Measurements from ENCODE around the gene FAM53C. TPM values are rescaled to one million over a fixed set of nuclear protein-coding genes. Genes with fewer than 3 reads are reported as not detected.

Gene FAM53C
- total and polyA plus RNA-seq, 8 donors = 23.9 to 43.4 (median 41.4) TPM

- TF ChIP-seq CTCF (IDR thresholded peaks at IDR 0.05) = no peak
- Histone ChIP-seq H3K27ac (no peak overlapping the region), H3K9me3 (peaks cover 0 to 4% of the 10 kb centered on the region in 2 donors), H3K4me1 (peaks cover 12 to 23% of the 10 kb centered on the region in 2 donors), H3K4me3 (no peak overlapping the region), H3K27me3 (no peaks in the 10 kb centered on the region), H3K36me3 (peaks cover 0 to 28% of the 10 kb centered on the region in 2 donors)
- no peak for DNase-seq
- intact Hi-C loops (cut with DNase I) = no loop called here
- ATAC-seq = no peak
These were observed 13.0 kb downstream of the FAM53C start for GRCh38 chr5:138351056-138351455.

- intact Hi-C loops (cut with DNase I) = no loop called here
- H3K4me1 ChIP-seq = peaks cover 12 to 26% of the 10 kb centered on the region in 2 donors
- ATAC-seq (no peak), DNase-seq (no peak)
- H3K36me3 ChIP-seq = peaks cover 0 to 23% of the 10 kb centered on the region in 2 donors
- H3K9me3 ChIP-seq = peaks cover 0 to 4% of the 10 kb centered on the region in 2 donors
- TF ChIP-seq CTCF (IDR thresholded peaks at IDR 0.05) = no peak
- no peak overlapping the region for H3K4me3 ChIP-seq
- no peak overlapping the region for H3K27ac ChIP-seq
- H3K27me3 ChIP-seq = no peaks in the 10 kb centered on the region
These were observed 13.5 kb downstream of the FAM53C start for GRCh38 chr5:138351517-138351916.

DNA sequence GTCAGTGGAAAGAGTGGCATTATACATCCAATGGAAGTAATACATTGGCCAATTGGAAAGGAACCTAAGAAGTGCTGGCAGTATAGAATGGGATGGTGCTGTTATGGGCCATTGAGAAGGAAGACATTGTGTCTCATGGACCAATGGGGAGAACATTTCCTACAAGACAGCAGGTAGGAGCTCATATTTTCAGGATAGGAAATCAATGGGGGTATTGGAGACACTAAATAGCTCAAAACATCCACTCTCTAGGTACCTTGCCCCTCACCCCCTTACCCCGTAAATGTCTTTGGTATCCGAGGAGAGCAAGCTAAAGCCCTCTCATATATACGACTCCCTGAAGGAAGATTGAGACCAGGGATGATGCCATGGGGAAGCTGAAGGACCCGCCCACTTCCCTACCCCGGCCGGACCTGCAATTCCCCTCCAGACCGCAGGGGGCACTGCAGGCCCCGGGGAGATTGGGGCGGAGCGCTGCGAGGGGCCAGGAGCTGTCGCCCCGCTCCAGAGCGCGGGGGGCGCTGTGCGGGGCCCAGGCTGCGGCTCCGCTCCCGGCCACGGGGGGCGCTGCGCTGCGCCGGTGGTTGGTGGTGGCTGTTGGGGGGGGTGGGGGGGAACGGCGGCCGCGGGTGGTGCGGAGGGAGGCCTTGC lies 14.1 kb downstream of the FAM53C start, which contains the start of gene KDM3B:
Gene KDM3B (plus strand): TSS at position 615 of the 651 bp plus-strand sequence. CDS start 111 bp downstream, outside the sequence.
- intact Hi-C loops (cut with DNase I) = no loop called here

GRCh38 chr5:138352722-138353559 lies 14.9 kb downstream of the FAM53C start:
- Histone ChIP-seq H3K27ac (peak overlapping the region; percentile 97 to 98), H3K4me1 (peaks cover 12 to 26% of the 10 kb centered on the region in 2 donors), H3K4me3 (peak overlapping the region; percentile 78 to 86), H3K9me3 (peaks cover 0 to 4% of the 10 kb centered on the region in 2 donors), H3K36me3 (peaks cover 0 to 9% of the 10 kb centered on the region in 2 donors), H3K27me3 (no peaks in the 10 kb centered on the region)
- DNase-seq (peak; percentile 71 to 90 (median 74)), ATAC-seq (peak; percentile 65)
- intact Hi-C loops (cut with DNase I) = no loop called here
- TF ChIP-seq CTCF (IDR thresholded peaks at IDR 0.05) = no peak

More for the DNA sequence above, 14.1 kb downstream of the FAM53C start, which contains the start of gene KDM3B:
- Histone ChIP-seq H3K36me3 (peaks cover 0 to 16% of the 10 kb centered on the region in 2 donors), H3K27me3 (no peaks in the 10 kb centered on the region), H3K27ac (peak within 1 kb of the TSS; percentile 97 to 98), H3K4me1 (peaks cover 12 to 26% of the 10 kb centered on the region in 2 donors), H3K9me3 (peaks cover 0 to 4% of the 10 kb centered on the region in 2 donors), H3K4me3 (peak within 1 kb of the TSS; percentile 78 to 86)
- DNase-seq = peak; percentile 70 to 98 (median 86)
- ATAC-seq = peak; percentile 93
- peak; percentile 99 for TF ChIP-seq CTCF (IDR thresholded peaks at IDR 0.05)
